NCI-H146 treated with DMSO at 0.1 percent for 48 hours (cell line): ENCODE results near the gene GPR78.
"Not testable (repeated sequence)": the region's sequence is repeated elsewhere in the genome, so short reads cannot be mapped to it uniquely, and the experiment has no call there.

Experiments
- DNase-seq: peaks from one replicate; lab custom pipeline; 2025; ENCODE audit not compliant: unreplicated experiment; lab: John Stamatoyannopoulos, UW

Gene GPR78

GRCh38 chr4:8614365-8615193 lies 34.4 kb downstream of the GPR78 start:
- DNase-seq, result no peak

DNA sequence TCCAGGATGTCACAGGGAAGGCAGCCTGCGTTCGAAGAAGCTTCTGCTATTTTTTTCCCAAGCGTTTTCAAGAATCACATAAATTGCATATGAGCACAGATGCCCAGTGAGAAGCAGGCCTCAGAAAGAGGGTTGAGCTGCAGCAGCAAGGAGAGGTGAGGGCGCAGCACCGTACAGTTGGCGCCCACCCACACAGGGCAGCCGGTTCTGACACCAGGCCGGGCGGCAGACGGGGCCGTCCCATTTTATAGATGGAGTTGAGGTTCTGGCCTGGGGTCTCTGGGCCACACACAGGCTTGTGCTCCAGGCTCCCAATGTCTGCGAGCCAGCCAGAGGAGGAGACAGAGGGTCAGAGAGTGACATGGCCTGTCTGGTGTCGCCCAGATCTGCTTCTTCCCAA lies 35.2 kb downstream of the GPR78 start:
- no peak for DNase-seq

GRCh38 chr4:8615921-8616787 lies 36.0 kb downstream of the GPR78 start:
- no peak for DNase-seq

DNA sequence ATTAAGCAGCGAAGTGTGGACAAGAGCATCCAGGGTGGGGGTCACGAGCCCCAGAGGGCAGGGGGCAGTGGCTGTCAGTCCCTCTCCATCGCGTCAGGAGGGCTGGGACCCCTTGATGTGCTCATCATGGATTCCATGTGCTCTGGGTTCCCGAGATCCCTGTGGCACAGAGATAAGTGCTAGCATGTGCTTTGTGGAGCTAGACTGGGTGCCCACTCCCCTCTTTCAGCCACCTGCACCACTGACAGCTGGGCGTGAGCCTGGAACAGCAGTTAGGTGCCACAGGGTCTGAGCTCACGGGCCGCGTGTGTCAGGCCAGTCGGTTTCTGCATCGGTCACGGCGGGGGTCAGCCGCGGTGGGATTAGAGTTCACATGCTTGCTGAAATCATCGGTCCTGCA lies 36.6 kb downstream of the GPR78 start:
- no peak for DNase-seq

GRCh38 chr4:8617486-8618040 lies 37.4 kb downstream of the GPR78 start:
- DNase-seq, result no peak

DNA sequence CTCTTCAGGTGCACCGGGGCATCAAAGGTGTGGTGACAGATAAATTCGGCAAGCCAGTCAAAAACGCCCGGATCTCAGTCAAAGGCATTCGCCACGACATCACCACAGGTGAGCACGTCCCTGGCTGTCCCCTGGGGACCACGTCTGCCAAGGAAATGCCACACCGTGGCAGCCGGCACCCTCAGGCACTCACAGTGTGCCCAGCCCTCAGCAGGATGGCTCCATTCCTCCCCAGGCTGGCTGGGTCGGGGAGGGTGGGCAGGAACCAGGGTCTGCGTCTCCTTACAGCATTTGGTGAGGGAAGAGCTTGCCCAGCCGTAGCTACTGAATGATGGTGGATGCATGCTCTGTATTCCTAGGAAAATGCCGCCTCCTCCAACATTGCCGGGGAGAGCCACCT lies 38.2 kb downstream of the GPR78 start:
- DNase-seq, result no peak

- DNase-seq, result no peak
These were observed 38.9 kb downstream of the GPR78 start for GRCh38 chr4:8618961-8619720.

DNA sequence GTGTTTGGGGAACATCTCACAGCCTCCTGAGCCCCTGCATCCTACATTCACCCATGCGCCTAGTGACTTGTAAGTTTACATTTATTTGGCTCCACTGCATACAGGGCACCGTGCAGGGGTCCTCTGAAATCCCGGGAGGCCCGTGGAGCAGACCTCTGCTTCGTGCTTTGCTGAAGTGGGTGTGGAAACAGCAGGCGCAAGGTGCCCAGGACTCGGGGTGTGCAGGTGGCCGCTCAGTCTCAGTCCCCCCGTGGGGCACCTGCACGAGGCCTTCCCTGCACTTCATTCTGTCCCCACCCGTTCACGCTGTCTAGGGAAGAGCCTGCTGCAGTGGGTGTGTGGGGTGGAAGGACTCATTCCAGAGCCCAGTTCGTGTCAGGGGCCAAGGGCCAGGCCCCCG lies 40.9 kb downstream of the GPR78 start:
- not testable (repeated sequence) for DNase-seq

DNA sequence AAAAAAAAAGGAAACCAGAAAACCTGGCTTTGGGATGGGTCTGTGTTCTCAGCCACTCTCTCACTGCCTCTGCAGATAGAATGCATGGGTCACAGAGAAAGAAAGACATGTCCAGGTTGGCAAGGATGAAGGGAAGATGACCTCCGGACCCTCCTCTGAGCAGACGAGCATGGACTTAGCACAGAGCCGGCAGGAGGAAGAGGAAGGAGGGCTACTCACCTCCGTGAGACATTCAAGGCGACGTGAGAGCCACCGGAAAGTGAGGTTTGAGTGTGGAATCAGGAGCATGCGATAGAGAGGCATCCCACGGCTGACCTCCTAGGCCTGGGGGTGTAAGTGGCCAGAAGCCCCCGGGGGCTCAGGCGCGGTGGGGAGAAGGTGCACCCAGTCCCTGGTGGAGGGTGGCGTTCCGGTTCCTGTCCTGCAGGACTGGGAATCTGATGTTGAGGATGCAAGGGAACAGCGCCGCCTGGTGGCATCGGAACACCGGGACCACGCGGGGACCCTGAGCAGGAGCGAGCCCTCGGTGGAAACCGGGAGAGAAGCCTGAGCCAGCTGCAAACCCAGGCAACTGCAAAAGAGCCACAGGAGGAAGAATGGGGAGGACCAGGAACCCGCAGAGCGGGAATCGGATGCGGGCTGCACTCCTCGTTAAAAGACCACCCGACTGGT lies 44.5 kb downstream of the GPR78 start:
- DNase-seq, result not testable (repeated sequence)

DNA sequence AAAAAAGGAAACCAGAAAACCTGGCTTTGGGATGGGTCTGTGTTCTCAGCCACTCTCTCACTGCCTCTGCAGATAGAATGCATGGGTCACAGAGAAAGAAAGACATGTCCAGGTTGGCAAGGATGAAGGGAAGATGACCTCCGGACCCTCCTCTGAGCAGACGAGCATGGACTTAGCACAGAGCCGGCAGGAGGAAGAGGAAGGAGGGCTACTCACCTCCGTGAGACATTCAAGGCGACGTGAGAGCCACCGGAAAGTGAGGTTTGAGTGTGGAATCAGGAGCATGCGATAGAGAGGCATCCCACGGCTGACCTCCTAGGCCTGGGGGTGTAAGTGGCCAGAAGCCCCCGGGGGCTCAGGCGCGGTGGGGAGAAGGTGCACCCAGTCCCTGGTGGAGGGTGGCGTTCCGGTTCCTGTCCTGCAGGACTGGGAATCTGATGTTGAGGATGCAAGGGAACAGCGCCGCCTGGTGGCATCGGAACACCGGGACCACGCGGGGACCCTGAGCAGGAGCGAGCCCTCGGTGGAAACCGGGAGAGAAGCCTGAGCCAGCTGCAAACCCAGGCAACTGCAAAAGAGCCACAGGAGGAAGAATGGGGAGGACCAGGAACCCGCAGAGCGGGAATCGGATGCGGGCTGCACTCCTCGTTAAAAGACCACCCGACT lies 50.2 kb downstream of the GPR78 start:
- not testable (repeated sequence) for DNase-seq

DNA sequence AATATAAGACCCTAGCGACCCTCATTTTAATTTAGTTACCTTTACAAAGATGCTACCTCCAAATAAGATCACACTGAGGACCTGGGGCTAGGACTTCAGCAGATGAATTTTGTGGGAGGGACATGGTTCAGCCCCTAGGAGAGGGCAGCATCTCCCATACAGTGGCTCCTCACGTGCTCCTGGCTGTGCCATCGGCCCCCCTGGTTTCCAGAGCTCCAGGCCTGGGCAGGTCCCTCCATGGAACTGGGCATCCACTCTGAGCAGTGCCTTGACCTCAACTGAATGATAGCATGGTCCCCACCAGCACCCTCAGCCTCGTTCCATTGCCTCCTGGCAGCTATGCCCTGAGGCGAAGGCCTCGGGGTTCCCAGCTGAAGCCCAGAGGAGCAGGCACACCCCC lies 51.7 kb downstream of the GPR78 start:
- DNase-seq, result not testable (repeated sequence)

DNA sequence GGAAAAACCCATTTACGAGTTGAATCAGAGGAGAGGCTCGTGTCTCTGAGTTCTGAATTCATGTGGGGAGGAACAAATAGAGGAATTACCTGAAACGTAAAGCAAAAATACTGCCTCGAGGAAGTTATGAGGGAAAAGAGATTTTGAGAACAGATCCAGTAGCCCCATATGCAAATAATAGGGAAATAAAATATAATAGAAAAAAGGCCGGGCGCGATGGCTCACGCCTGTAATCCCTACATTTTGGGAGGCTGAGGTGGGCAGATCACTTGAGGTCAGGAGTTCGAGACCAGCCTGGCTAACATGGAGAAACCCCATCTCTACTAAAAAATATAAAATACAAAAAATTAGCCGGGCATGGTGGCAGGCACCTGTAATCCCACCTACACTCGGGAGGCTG lies 54.6 kb downstream of the GPR78 start:
- not testable (repeated sequence) for DNase-seq

DNA sequence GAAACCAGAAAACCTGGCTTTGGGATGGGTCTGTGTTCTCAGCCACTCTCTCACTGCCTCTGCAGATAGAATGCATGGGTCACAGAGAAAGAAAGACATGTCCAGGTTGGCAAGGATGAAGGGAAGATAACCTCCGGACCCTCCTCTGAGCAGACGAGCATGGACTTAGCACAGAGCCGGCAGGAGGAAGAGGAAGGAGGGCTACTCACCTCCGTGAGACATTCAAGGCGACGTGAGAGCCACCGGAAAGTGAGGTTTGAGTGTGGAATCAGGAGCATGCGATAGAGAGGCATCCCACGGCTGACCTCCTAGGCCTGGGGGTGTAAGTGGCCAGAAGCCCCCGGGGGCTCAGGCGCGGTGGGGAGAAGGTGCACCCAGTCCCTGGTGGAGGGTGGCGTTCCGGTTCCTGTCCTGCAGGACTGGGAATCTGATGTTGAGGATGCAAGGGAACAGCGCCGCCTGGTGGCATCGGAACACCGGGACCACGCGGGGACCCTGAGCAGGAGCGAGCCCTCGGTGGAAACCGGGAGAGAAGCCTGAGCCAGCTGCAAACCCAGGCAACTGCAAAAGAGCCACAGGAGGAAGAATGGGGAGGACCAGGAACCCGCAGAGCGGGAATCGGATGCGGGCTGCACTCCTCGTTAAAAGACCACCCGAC lies 55.8 kb downstream of the GPR78 start:
- DNase-seq, result not testable (repeated sequence)
